Loucy (cell line): ENCODE data around the gene TTLL13.
"Not testable (repeated sequence)": the region's sequence is repeated elsewhere in the genome, so short reads cannot be mapped to it uniquely, and the experiment has no call there.

ENCODE experiments used
- EZH2phosphoT487 ChIP-seq: fragments of 200-600 bp; IDR thresholded peaks from 2 replicates; pipeline ENCODE4 v1.6.1; 2018; ENCODE audit warnings: antibody characterized with exemption, mild to moderate bottlenecking, moderate library complexity, borderline replicate concordance
- TF ChIP-seq, protein P1 (sequence below): fragments of 200-600 bp; sonication (generic); conservative IDR thresholded peaks from 2 replicates; pipeline ENCODE4 v1.5.1; 2014; ENCODE audit warnings: mild to moderate bottlenecking, antibody characterized with exemption, low read length

DNA sequence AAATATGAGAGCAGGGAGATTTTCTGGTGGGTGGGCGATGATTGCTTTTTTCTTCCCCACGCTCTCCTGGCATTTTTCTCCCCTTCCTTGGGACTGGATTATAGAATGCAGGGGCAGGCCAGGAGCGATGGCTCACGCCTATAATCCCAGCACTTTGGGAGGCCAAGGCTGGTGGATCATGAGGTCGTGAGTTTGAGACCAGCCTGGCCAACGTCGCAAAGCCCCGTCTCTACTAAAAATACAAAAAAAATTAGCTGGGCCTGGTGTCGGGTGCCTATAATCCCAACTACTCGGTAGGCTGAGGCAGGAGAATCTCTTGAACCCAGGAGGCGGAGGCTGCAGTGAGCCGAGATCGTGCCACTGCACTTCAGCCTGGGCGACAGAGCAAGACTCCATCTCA is 56.0 kb downstream of the TTLL13 start:
- TF ChIP-seq, protein P1, sequence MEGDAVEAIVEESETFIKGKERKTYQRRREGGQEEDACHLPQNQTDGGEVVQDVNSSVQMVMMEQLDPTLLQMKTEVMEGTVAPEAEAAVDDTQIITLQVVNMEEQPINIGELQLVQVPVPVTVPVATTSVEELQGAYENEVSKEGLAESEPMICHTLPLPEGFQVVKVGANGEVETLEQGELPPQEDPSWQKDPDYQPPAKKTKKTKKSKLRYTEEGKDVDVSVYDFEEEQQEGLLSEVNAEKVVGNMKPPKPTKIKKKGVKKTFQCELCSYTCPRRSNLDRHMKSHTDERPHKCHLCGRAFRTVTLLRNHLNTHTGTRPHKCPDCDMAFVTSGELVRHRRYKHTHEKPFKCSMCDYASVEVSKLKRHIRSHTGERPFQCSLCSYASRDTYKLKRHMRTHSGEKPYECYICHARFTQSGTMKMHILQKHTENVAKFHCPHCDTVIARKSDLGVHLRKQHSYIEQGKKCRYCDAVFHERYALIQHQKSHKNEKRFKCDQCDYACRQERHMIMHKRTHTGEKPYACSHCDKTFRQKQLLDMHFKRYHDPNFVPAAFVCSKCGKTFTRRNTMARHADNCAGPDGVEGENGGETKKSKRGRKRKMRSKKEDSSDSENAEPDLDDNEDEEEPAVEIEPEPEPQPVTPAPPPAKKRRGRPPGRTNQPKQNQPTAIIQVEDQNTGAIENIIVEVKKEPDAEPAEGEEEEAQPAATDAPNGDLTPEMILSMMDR: not testable (repeated sequence)
- not testable (repeated sequence) for TF ChIP-seq EZH2phosphoT487
